ENCODE measurements around the gene VEGFB.

DNA sequence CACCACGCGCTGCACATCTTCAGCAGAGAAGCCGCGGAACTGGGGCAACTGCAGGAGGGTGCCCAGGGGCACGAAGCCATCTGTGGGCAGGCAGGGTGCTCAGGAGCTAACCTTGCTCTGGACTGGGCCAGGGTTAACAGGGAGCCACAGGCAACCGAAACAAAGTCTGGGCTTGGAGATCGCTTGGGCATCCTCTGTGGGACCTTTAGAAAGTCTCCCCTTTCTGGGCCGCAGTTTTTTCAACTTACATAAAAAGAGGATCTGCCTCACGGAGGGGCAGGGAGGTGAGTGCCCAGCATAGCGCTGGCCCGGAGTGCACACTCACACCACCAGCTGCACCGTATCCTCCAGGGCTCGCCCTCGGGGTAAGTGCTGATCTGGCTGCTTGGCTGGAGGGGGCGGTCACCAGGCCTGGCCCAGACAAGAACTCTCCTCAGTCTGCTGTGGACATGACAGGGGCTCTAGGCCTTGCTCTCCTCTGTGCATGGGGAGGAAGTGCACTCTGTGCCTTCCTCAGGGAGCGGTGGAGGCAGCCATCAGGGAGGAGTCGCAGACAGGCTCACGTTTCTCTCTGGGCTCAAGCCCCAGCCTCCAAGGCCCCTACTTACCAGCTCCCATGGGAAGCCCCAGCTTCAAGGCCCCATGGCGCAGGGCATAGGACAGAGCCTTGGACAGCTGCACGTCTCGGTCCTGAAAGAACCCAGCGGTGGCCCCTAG is 9.3 kb upstream of the VEGFB start:
- TF ChIP-seq YY1 (IDR thresholded peaks at IDR 0.05; ENCODE audit: low read depth, low read length) (no peak), NRF1 (IDR thresholded peaks at IDR 0.05; ENCODE audit: low read depth, low read length) (no peak)

Measured in H1 (cell line).